ENCODE data around the gene DKKL1.
"Not testable (repeated sequence)": the region's sequence is repeated elsewhere in the genome, so short reads cannot be mapped to it uniquely, and the experiment has no call there.

The DKKL1 gene

DNA sequence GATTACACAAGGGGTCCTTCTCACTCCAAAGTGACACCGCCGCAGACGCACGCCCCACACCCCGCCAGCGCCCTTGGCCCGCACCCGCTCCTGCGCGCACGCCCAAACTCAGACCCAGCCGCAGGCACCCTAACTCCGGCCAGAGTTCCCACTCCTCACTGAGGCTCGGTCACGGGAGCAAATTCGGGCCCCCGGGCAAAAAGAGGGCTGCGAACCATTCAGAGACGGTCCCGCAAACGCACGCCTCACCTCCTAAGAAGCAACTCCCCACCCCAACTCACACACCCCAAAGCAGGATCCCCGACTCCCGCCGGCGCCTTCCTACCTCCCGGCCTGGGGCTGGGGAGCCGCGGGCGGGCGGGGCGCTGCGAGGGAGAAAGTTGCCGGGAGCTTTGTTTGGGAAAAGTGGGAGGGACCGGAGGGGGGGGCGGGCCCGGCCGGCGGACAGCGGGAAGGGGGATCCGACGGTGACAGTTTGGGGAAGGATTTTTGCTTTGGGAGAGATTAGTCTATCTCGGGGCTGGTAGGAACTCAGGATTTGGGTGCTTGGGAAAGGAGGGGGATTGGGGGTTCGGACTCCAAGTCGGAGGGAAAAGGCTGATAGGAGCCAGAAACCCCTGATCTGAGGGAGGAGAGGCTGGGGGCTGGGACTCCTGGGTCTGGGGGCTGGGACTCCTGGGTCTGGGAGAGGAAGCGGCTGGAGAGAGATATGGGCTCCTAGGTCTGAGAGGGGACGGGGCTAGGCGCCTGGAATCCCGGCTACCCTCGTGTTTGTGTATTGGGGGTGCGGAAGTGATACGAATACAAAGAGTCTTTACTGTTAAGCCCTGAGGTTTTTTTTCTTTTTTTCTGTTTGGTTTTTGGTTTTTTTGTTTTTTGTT, 1.4 kb upstream of the DKKL1 start, which contains the start of gene TEAD2:
TSS of gene TEAD2 (minus strand) at position 369 of the 881 bp plus-strand sequence. CDS start 2,341 bp downstream, outside the sequence.
- no peak for DNase-seq

DNA sequence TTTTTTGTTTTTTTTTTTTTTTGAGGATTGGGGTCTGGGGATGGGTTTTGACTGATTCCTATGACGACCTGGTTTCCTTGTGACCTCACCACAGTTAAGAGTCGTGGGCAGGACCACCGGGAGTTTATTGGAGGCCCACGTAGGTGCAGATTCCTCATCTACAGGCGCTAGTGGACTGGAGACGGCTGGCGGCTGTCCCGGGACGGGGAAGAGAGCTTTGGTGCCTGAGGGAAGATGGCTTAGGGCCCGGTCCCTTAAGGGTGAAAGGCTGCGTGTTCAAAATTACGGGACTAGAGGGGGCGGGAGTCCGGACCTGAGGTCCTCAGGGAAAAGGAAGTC, 779 bp upstream of the DKKL1 start:
- no peak for DNase-seq

DNA sequence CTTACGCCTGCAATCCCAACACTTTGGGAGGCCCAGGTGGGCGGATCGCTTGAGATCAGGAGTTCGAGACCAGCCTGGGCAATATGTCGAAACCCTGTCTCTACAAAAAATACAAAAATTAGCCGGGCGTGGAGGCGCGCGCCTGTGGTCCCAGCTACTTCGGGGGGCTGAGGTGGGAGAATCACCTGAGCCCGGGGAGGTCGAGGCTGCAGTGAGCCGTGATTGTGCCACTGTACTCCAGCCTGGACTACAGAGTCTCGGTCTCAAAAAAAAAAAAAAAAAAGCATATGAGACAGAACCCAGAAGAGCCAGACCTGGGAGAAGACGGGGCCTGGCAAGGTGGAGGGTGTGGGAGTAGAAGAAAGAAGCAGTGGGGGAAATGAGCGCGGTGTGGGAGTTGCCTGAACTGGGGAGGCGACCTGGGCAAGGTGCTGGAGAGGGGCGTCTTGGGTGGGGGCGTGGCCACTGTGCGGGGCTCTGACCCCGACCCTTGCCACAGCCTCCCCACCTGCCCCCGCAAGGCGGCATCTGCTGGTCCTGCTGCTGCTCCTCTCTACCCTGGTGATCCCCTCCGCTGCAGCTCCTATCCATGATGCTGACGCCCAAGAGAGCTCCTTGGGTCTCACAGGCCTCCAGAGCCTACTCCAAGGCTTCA, 533 bp downstream of the DKKL1 start:
- DNase-seq = no peak

DNA sequence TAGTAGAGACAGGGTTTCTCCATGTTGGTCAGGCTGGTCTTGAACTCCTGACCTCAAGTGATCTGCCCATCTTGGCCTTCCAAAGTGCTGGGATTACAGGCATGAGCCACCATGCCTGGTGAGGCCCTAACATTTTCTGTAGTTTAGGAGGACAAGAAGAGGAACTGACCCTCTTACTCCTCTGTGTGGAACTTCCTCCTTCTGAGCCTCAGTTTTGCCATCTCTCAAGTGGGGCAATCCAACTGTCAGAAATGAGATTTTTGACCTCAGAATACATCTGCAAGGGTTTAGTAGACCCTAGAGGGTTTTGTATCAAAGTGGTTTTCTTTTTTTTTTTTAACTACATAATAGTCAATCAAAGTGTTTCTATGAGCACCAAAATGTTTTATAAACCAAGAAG, 2.4 kb downstream of the DKKL1 start:
- DNase-seq = no peak

DNA sequence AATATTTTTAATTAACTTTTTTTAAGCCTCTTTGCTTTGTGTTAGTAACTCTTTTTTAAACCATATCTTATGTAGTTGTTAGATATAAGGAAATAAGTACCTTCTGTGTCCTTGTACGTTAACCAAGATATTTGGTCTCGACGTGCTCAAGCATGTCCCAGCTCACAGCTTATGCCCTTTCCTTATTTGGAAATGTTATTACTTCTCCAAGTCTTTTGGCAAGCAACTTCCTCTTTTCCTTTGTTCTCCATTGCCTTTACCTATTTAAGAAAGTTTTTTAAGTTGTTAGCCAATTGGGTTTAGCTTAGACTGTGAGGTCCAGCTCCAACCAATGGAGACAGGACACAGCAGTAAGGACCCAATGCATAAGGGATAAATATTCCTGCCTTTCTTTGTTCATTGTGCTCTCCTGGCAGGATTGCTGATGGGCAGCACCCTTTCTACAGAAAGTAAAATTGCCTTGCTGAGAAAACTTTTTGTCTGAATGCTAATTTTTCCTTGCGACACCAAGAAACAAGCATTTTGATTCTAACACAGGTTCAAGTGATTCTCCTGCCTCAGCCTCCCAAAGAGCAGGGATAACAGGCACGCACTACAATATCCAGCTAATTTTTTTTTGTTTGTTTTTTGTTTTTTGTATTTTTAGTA, 5.2 kb downstream of the DKKL1 start:
- no peak for DNase-seq

DNA sequence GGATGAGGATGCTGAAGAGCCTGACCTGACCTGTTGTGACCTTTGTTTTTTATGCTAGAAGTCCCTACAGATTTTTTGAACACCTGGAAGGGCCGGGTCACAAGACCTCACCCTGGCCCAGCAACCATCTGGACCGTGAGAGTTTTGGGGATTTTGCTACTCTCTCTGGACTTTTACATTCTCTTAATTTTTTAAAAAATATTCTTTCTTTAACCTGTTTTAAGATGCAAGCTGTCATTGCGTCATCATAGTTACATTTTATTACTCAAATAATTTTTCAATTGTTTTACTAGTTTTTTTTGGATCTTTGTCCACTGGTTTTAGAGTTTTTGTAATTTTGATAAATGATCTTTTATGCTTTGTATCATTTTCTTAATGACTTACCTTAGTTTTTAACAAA, 7.5 kb downstream of the DKKL1 start:
- no peak for DNase-seq

DNA sequence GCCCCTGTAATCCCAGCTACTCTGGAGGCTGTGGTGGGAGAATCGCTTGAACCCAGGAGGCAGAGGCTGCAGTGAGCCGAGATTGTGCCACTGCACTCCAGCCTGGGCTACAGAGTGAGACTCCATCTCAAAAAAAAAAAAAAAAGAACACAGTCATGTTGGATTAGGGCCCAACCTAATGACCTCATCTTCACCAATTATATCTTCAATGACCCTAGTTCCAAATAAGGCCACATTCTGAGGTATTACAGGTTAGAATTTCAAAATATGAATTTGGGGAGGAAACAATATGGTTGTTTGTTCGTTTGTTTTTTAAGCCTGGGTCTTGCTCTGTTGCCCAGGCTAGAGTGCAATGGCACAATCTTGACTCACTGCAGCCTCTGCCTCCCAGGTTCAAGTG, 9.5 kb downstream of the DKKL1 start:
- not testable (repeated sequence) for DNase-seq

DNA sequence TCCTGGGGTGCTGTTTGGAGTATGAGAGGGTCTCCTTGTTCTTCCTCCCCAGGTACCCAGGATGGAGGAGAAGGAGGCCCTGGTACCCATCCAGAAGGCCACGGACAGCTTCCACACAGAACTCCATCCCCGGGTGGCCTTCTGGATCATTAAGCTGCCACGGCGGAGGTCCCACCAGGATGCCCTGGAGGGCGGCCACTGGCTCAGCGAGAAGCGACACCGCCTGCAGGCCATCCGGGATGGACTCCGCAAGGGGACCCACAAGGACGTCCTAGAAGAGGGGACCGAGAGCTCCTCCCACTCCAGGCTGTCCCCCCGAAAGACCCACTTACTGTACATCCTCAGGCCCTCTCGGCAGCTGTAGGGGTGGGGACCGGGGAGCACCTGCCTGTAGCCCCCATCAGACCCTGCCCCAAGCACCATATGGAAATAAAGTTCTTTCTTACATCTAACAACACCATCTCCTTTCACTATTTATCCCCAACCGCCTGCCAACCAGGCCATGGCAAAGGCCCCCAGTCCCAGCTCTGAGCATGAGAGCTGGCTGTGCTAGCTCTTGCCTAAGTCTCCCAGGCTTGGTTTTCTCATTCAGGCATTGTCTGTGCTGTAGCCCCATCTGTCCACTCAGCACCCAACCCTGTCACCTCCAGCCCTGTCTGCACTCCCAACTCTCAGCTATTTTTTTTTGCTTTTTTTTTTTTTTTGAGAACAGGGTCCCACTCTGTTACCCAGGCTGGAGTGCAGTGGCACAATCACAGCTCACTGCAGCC, 11.2 kb downstream of the DKKL1 start:
- no peak for DNase-seq

DNA sequence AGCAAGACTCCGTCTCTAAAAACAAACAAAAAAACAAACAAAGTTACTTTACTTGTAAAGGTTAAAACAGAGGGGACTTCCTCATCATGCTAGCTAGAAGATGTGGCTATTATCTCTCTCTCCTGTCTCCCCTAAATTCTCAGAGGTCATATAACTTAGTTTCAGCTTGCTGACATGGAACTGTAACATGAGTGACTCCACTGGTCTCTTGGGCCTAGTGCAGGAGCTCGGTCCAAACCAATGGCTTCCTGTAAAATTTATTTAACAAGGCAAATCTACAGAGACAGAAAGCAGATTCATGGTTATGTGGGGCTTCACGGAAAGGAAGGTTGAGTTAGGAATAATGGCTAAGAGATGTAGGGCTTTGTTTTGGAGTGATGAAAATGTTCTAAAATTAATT, 14.8 kb downstream of the DKKL1 start:
- no peak for DNase-seq

DNA sequence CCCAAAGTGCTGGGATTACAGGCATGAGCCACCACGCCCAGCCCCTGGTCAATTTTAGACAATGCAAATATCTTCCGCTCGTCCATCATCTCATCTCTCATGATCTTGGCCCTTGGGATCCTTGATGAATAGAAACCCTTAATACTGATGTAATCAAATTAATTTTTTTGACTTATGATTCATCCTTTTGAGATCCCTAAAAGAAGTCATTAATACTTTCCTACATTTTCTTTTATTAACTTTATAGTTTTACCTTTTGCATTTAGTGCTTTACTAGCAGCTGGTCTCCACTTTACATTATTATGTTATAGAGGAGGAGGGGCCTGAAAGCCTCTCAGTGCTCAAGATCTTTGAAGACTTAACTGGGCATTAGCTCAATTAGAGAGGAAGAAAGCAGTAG, 16.7 kb downstream of the DKKL1 start:
- DNase-seq = no peak

DNA sequence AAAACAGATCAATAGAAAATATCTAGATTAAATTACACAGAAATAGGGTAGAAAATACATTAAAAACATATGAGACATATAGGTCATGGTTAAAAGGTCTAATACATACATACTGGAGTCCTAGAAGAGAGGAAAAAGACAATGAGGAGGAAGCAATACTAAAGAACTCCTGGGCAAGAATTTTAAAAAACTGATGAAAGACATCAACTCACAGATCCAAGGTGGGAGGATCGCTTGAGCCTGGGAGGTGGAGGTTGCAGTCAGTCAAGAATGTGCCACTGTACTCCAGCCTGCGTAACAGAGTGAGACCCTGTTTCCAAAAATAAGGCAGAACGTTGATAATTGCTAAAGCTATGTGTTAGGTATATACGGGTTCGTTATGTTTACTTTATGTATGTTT, 19.0 kb downstream of the DKKL1 start:
- DNase-seq = no peak

DNA sequence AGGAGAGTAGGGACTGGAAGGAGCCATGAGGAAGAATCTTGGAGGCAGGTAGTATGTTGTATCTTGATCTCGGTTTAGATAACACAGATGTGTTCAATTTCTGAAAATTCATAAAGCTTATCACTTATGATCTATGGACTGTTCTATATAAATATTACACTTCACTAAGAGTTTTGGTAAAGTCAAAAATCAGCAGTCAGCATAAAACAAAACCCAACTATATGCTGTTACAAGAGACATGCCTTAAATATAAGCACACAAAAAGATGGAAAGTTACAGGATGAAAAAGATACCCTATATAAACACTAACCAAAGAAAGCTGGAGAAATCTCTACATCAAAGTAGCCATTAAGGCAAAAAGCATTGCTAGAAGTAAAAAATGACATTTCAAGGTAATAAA, 19.9 kb downstream of the DKKL1 start:
- DNase-seq = no peak

DNA sequence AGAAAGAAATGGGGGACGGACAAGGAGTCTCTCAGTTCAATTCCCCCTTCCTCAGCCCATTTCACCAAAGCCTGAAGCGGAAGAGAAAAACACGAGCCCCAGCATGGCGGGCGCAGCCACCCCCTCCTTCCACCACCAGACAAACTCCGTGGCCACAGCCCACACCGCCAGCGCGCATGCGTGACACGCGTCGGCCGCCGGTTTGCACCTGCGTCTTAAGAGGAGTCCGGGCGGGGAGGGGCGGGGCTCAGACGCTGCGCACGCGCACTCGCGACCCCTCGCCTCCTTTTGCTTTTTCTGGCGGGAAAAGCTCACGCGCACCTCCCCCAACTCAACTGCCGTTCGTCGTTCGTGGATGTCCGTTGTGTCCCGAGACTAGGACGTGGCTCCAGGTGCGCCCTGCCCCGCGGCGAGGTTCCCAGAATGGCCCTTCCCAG, 24.3 kb downstream of the DKKL1 start, which contains the start of gene KASH5:
TSS of gene KASH5 (plus strand) at position 314 of the 437 bp plus-strand sequence. CDS start 2,635 bp downstream, outside the sequence.
- no peak for DNase-seq

DNA sequence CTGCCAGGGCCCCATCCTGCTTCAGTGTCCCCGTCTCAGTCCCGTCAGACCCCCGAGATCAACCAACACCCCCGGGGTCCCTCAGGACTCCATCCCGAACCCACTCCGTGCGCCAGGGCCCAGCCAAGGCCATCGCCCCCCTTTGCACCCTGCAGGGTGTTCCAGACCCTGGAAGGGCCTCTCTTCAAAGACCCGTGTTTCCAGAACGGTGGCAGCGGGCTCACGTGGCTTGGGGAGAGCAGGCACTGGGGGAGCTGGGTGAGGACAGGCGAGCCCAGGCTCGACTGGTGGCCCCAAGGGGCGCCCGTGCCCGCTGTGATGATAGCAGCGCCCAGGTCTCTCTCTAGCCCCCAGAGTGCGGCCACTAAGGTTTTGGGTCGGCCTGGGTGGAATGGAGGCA, 25.7 kb downstream of the DKKL1 start:
- DNase-seq = no peak

DNA sequence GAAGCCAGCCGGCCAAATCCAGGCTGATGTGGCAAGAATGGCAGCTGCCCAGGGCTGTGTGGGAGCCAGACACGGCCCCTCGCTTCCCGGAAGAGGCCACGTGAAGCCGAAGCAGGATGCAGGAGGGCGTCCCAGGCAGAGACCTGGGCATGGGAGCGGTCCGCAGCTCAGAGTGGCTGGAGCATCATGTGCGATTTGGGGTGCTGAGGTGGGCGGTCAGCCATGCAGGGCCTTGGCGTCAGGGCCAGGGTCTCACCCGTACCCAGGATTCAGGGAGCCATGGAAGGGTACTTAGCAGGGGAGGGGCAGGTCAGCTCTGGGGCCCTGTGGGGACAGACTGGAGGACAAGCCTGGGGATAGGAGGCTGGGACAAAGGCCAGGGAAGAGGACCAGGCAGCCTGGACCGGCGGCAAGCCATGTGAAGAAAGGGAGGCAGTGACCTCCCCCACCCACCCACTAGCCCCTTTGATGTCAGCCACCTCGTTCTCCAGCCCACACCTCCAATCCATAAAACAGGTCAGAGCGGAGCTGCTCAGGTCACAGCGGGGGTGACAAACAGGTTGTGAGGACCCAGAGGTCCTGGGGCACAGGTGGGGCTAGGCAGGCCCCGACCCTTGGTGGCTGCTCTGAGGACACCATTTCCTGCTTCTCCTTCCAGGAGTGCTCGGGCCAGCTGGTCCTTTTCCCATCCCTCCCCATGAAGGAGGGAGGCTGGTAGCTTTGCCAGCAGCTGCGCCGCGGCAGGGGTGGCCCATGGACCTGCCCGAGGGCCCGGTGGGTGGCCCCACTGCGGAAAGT, 26.7 kb downstream of the DKKL1 start:
- no peak for DNase-seq

DNA sequence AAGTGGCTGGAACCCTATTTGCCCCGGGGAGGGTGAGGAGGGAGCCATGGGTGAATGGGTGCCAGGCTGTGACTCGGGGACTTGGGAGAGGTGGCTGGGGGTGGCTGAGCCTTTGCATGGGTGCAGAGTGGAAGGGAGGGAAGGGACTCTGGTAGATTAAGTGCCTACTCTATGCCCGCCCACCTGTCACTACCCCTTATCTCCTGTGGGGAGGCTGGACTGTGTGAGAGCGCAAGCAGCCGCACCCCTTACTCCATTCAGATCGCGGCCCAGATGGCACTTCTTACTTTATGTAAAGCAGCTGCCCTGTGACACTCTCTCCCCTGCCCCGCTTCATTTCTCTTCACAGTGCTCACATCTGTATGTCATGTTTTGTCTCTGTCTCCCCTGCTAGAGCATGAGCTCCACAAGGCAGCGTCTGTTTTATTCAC, 27.3 kb downstream of the DKKL1 start:
- DNase-seq = no peak

DNA sequence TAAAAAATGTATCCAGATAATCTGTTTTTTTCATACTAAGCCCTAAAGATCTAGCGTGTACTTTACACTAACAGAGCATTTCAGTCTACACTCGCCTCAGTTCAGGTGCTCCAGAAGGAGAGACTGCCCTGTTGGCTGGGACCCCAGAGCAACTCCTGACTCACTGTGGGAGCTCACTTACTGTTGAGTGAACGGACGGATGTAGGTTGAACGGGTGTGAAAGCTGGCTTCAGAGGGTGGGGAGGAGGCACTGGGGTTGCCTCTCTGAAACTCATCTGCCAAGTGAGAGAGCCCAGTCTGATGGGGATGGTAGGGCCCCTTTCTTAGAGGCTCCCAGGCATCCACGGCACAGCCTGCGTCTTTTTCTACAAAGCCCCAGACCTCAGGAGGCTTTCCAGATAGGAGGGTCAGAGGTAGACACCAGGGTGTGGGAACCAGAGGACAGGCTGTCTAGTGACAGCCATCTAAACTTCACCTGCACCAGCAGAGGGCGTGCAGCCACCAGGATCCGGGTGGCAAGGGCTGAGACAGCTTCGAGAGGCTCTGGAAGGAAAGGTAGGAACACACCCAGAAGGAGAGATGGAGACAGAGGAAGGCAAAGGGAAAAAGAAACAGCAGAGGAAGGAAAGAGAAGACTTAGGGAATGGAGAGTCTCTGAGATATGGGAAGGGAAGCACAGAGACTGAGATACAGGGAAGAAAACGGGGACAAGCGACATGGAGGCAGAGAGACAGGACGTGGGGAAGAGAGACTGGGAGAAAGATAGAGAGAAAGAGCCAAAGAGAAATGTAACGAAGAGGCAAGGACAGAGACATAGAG, 28.1 kb downstream of the DKKL1 start:
- DNase-seq = peak; percentile 61

DNA sequence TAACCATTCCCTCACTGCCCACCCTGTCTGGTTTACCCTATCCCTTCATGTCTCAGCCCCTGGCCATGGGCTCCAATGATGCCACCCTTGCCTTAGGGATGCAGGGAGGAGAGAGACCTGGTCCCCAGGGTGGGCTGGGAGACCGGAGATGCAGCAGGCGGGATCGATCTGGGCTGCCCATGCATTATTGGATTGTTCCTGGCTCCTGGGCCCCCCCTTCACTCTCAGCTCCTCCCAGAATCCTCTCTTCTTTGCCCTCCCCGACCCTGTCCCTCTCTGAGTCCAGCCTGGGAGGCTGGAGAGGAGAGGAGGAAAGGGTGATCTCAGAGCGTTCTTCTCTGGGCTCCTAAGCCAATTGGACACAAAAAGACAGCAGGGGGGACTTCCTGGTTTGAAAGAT, 30.2 kb downstream of the DKKL1 start:
- DNase-seq = no peak

DNA sequence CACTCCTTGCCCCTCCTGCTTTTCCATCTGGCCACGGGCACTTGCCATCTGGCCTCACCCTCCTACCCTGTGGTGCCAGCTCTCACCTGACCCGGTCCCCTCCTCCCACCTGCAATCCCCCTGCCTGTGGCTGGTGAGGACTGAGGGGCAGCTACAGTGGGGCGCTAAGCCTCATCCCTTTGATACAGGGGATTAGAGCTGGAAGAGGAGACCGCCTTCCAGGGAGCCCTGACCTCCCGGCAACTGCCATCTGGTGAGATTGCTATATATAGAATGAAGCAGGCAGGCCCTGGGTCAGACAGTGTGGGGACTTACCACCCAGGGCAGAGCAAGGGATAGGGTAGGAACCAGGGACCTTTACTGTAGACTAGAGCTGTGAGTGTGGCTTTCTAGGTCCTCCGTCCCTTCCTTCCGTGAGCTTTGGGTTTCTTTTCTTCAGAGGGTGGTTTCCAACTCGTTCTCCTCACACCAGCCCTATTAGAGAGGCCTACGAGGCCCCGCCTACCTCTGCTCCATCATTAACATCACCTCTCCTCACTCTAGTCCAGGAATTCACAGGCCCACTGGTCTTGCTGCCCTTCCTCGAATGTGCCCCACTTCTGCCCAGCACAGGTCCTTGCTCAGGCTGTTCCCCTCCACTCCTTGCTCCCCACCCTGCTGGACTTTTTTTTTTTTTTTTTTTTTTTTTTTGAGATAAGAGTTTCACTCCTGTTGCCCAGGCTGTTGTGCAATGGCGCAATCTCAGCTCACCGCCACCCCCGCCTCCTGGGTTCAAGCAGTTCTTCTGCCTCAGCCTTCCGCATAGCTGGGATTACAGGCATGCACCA, 32.1 kb downstream of the DKKL1 start:
- no peak for DNase-seq
